ENCODE data around the gene PKD1L1. TPM values are rescaled to one million over a fixed set of nuclear protein-coding genes. Genes with fewer than 3 reads are reported as not detected.

PKD1L1 gene
- total RNA-seq, 1 donor from 2014 or later = 0.05 TPM

GRCh38 chr7:47775238-47775637 lies 173.0 kb downstream of the PKD1L1 start:
- Mint-ChIP-seq H3K9me3 (ENCODE audit: unreplicated experiment) (peaks cover 11% of the 10 kb centered on the region), H3K4me1 (ENCODE audit: unreplicated experiment) (peaks cover 46% of the 10 kb centered on the region), H3K36me3 (ENCODE audit: unreplicated experiment) (no peaks in the 10 kb centered on the region), H3K27me3 (ENCODE audit: unreplicated experiment) (no peaks in the 10 kb centered on the region), H3K27ac (ENCODE audit: unreplicated experiment) (peak overlapping the region; percentile 15), H3K4me3 (ENCODE audit: unreplicated experiment) (no peak overlapping the region)
- DNase-seq (ENCODE audit: extremely low spot score, unreplicated experiment) = no peak
- no peak for TF ChIP-seq CTCF (IDR thresholded peaks at IDR 0.05)

- Mint-ChIP-seq H3K9me3 (ENCODE audit: unreplicated experiment) (peaks cover 6% of the 10 kb centered on the region), H3K4me1 (ENCODE audit: unreplicated experiment) (peaks cover 52% of the 10 kb centered on the region), H3K27me3 (ENCODE audit: unreplicated experiment) (no peaks in the 10 kb centered on the region), H3K4me3 (ENCODE audit: unreplicated experiment) (no peak overlapping the region), H3K27ac (ENCODE audit: unreplicated experiment) (peak overlapping the region; percentile 95), H3K36me3 (ENCODE audit: unreplicated experiment) (no peaks in the 10 kb centered on the region)
- DNase-seq (ENCODE audit: extremely low spot score, unreplicated experiment) = no peak
- no peak for TF ChIP-seq CTCF (IDR thresholded peaks at IDR 0.05)
Observed at GRCh38 chr7:47772492-47772891, 175.8 kb downstream of the PKD1L1 start.

GRCh38 chr7:47771990-47772360 lies 176.3 kb downstream of the PKD1L1 start:
- peaks cover 52% of the 10 kb centered on the region for H3K4me1 Mint-ChIP-seq (ENCODE audit: unreplicated experiment)
- H3K4me3 Mint-ChIP-seq (ENCODE audit: unreplicated experiment) = peak overlapping the region; percentile 5
- no peak for DNase-seq (ENCODE audit: extremely low spot score, unreplicated experiment)
- no peak for TF ChIP-seq CTCF (IDR thresholded peaks at IDR 0.05)
- no peaks in the 10 kb centered on the region for H3K27me3 Mint-ChIP-seq (ENCODE audit: unreplicated experiment)
- peaks cover under 1% of the 10 kb centered on the region for H3K9me3 Mint-ChIP-seq (ENCODE audit: unreplicated experiment)
- no peaks in the 10 kb centered on the region for H3K36me3 Mint-ChIP-seq (ENCODE audit: unreplicated experiment)
- H3K27ac Mint-ChIP-seq (ENCODE audit: unreplicated experiment) = peak overlapping the region; percentile 95

GRCh38 chr7:47771336-47771989 lies 176.8 kb downstream of the PKD1L1 start:
- Mint-ChIP-seq H3K27me3 (ENCODE audit: unreplicated experiment) (no peaks in the 10 kb centered on the region), H3K36me3 (ENCODE audit: unreplicated experiment) (no peaks in the 10 kb centered on the region), H3K4me3 (ENCODE audit: unreplicated experiment) (peak overlapping the region; percentile 5), H3K27ac (ENCODE audit: unreplicated experiment) (peak overlapping the region; percentile 95), H3K9me3 (ENCODE audit: unreplicated experiment) (no peaks in the 10 kb centered on the region), H3K4me1 (ENCODE audit: unreplicated experiment) (peaks cover 52% of the 10 kb centered on the region)
- peak; percentile 35 for TF ChIP-seq CTCF (IDR thresholded peaks at IDR 0.05)
- no peak for DNase-seq (ENCODE audit: extremely low spot score, unreplicated experiment)

GRCh38 chr7:47766126-47766525 lies 182.1 kb downstream of the PKD1L1 start:
- no peak overlapping the region for H3K4me3 Mint-ChIP-seq (ENCODE audit: unreplicated experiment)
- no peaks in the 10 kb centered on the region for H3K9me3 Mint-ChIP-seq (ENCODE audit: unreplicated experiment)
- peaks cover 49% of the 10 kb centered on the region for H3K4me1 Mint-ChIP-seq (ENCODE audit: unreplicated experiment)
- TF ChIP-seq CTCF (IDR thresholded peaks at IDR 0.05) = no peak
- no peaks in the 10 kb centered on the region for H3K36me3 Mint-ChIP-seq (ENCODE audit: unreplicated experiment)
- no peak for DNase-seq (ENCODE audit: extremely low spot score, unreplicated experiment)
- no peak overlapping the region for H3K27ac Mint-ChIP-seq (ENCODE audit: unreplicated experiment)
- H3K27me3 Mint-ChIP-seq (ENCODE audit: unreplicated experiment) = no peaks in the 10 kb centered on the region
